AG04450 (cell line): ENCODE measurements around the gene P4HB. TPM values are rescaled to one million over a fixed set of nuclear protein-coding genes. Genes with fewer than 3 reads are reported as not detected.
A peak's percentile ranks its signal among the peaks of the same experiment; 100 is the strongest.

Experiments
- CTCF ChIA-PET: fragments of 300-600, 350-600 bp; formaldehyde crosslinking; extraction: SDS; loops from one replicate; lab custom pipeline; 2022; ENCODE audit warnings: antibody characterized with exemption, inconsistent platforms; lab: Charles Lee
- POLR2A ChIA-PET: fragments of 350-600 bp; formaldehyde crosslinking; extraction: SDS; loops from one replicate; lab custom pipeline; 2021; ENCODE audit warnings: antibody characterized with exemption, inconsistent platforms; lab: Yijun Ruan, JAX
- DNase-seq: peaks from one replicate; pipeline ENCODE4 v3.0.0-alpha.2; 2011; ENCODE audit warnings: low read depth, low spot score
- H3K27ac ChIP-seq: one replicate; pipeline ENCODE4 v1.5.1; 2012; ENCODE audit warnings: low read depth, low read length, control low read depth
- H3K27me3 ChIP-seq: one replicate; pipeline ENCODE4 v1.6.0; 2012; ENCODE audit warnings: low read length; ENCODE audit not compliant: control insufficient read depth, insufficient read depth
- H3K4me3 ChIP-seq: 2 replicates; pipeline ENCODE4 v1.5.1; 2011; ENCODE audit warnings: mild to moderate bottlenecking, low read depth, low read length, control low read depth
- H3K9me3 ChIP-seq: 2 replicates; pipeline ENCODE4 v1.5.1; 2012; ENCODE audit warnings: low read length; ENCODE audit not compliant: control insufficient read depth, insufficient read depth
- CTCF ChIP-seq: IDR thresholded peaks from 2 replicates; pipeline ENCODE4 v1.5.1; 2011; ENCODE audit warnings: low read depth, low read length, control low read depth, inconsistent platforms
- polyA plus RNA-seq: library from polyadenylated mRNA; depleted of rRNA; stranded (reverse); fragments of >200 nt; gene quantifications from 2 replicates; pipeline ENCODE4 v1.2.3, GENCODE V29; 2011

Gene P4HB
- polyA plus RNA-seq, 1 experiment: 158 TPM

GRCh38 chr17:81888988-81889595 is 28.8 kb upstream of the P4HB start:
- no peak overlapping the region for H3K27ac ChIP-seq
- DNase-seq: no peak
- no peaks in the 10 kb centered on the region for H3K27me3 ChIP-seq
- no peak overlapping the region; the same call in 1 of the 2 replicates for H3K4me3 ChIP-seq
- ChIA-PET POLR2A (no interaction called here), CTCF (no interaction called here)
- TF ChIP-seq CTCF: no peak
- no peaks in the 10 kb centered on the region for H3K9me3 ChIP-seq

GRCh38 chr17:81888105-81888987 is 28.0 kb upstream of the P4HB start:
- CTCF ChIA-PET: no interaction called here

GRCh38 chr17:81885869-81886548 is 25.7 kb upstream of the P4HB start:
- POLR2A ChIA-PET: no interaction called here
- CTCF ChIA-PET: interaction anchor here (1.1 kb wide), 1 partner anchor 13 kb away, joined by 3 read pairs; no protein-coding TSS in a partner anchor
- H3K27ac ChIP-seq: peak overlapping the region; percentile 31

More at GRCh38 chr17:81888105-81888987, 28.0 kb upstream of the P4HB start:
- Histone ChIP-seq H3K4me3 (no peak overlapping the region), H3K27ac (no peak overlapping the region), H3K9me3 (no peaks in the 10 kb centered on the region), H3K27me3 (no peaks in the 10 kb centered on the region)
- TF ChIP-seq CTCF: no peak
- POLR2A ChIA-PET: no interaction called here
- DNase-seq: no peak

GRCh38 chr17:81885454-81885853 is 25.1 kb upstream of the P4HB start:
- no peak for DNase-seq
- ChIA-PET CTCF (no interaction called here), POLR2A (no interaction called here)
- no peak for TF ChIP-seq CTCF
- Histone ChIP-seq H3K27me3 (no peaks in the 10 kb centered on the region), H3K9me3 (no peaks in the 10 kb centered on the region), H3K4me3 (no peak overlapping the region), H3K27ac (no peak overlapping the region)

More at GRCh38 chr17:81885869-81886548, 25.7 kb upstream of the P4HB start:
- DNase-seq: no peak
- Histone ChIP-seq H3K4me3 (no peak overlapping the region), H3K9me3 (no peaks in the 10 kb centered on the region), H3K27me3 (no peaks in the 10 kb centered on the region)
- TF ChIP-seq CTCF: no peak
